Measurements from ENCODE around the gene MRPL10.

DNA sequence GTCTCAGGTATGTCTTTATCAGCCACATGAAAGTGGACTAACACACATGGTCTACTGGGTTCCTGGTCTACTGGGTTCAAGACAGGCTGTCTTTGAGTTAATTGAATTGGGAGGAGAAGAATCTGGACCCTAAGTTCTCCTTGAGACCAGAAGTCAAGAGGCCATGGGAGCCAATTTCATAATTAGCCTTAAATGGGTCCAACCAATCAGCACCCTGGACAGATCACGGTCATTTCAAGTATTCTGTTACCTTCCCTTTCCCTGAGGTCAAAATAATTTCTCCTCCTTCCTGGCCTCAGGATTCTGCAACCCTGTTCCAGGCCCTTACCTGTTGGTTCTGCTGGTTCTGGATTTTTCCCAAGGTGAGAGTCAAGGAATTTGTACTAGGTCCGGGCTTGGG is 33.5 kb downstream of the MRPL10 start:
- TF ChIP-seq, protein P1, sequence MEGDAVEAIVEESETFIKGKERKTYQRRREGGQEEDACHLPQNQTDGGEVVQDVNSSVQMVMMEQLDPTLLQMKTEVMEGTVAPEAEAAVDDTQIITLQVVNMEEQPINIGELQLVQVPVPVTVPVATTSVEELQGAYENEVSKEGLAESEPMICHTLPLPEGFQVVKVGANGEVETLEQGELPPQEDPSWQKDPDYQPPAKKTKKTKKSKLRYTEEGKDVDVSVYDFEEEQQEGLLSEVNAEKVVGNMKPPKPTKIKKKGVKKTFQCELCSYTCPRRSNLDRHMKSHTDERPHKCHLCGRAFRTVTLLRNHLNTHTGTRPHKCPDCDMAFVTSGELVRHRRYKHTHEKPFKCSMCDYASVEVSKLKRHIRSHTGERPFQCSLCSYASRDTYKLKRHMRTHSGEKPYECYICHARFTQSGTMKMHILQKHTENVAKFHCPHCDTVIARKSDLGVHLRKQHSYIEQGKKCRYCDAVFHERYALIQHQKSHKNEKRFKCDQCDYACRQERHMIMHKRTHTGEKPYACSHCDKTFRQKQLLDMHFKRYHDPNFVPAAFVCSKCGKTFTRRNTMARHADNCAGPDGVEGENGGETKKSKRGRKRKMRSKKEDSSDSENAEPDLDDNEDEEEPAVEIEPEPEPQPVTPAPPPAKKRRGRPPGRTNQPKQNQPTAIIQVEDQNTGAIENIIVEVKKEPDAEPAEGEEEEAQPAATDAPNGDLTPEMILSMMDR (IDR thresholded peaks at IDR 0.05): no peak
- TF ChIP-seq EP300 (IDR thresholded peaks at IDR 0.05): no peak
